H1 (cell line): Measurements from ENCODE around the gene PRDM1. TPM values are rescaled to one million over a fixed set of nuclear protein-coding genes. Genes with fewer than 3 reads are reported as not detected.

ENCODE experiments used
- CTCF ChIA-PET: fragments of 300-600 bp; sonication (Branson Sonifier 250); formaldehyde crosslinking; loops from one replicate; lab custom pipeline; 2021; ENCODE audit not compliant: partially characterized antibody; lab: Charles Lee
- POLR2A ChIA-PET: fragments of 300-600 bp; sonication (Branson Sonifier 250); formaldehyde crosslinking; loops from one replicate; lab custom pipeline; 2021; ENCODE audit warnings: inconsistent platforms; ENCODE audit not compliant: partially characterized antibody; lab: Charles Lee
- DNase-seq, 2 experiments: peaks; one replicate each; pipeline versions ENCODE4 v3.0.0 to v3.0.0-alpha.2; 2010 to 2022; ENCODE audit warnings: low spot score in 2 of 2, low read depth in 1 of 2, mixed read lengths in 1 of 2
- FAIRE-seq: peaks from 2 replicates; lab custom pipeline; 2011; peaks lifted over from hg19 to GRCh38; lab: Jason Lieb, UNC
- H2AFZ ChIP-seq: 2 replicates; pipeline ENCODE4 v1.8.1; 2012; ENCODE audit warnings: low read length, inconsistent platforms
- H2AK5ac ChIP-seq: 2 replicates; pipeline ENCODE4 v1.6.1; 2013; ENCODE audit warnings: low read depth, low read length
- H2BK120ac ChIP-seq: replicated peaks from 2 replicates; pipeline ENCODE3; 2013; ENCODE audit warnings: low read depth, low read length, inconsistent platforms
- H2BK12ac ChIP-seq: 2 replicates; pipeline ENCODE4 v1.6.1; 2013; ENCODE audit warnings: low read depth, low read length
- H2BK15ac ChIP-seq: 2 replicates; pipeline ENCODE4 v1.6.1; 2013; ENCODE audit warnings: low read length
- H2BK20ac ChIP-seq: 2 replicates; pipeline ENCODE4 v1.6.1; 2013; ENCODE audit warnings: low read length
- H2BK5ac ChIP-seq: 2 replicates; pipeline ENCODE4 v1.6.1; 2013; ENCODE audit warnings: low read depth, low read length
- H3K14ac ChIP-seq: 2 replicates; pipeline ENCODE4 v1.6.1; 2013; ENCODE audit warnings: inconsistent platforms; ENCODE audit not compliant: insufficient read length
- H3K18ac ChIP-seq: 2 replicates; pipeline ENCODE4 v1.6.1; 2013; ENCODE audit warnings: low read length; ENCODE audit errors: extremely low read depth
- H3K23ac ChIP-seq: 2 replicates; pipeline ENCODE4 v1.6.1; 2013; ENCODE audit warnings: inconsistent platforms; ENCODE audit not compliant: insufficient read length
- H3K23me2 ChIP-seq: 2 replicates; pipeline ENCODE4 v1.6.1; 2013; ENCODE audit warnings: low read depth, low read length
- H3K27ac ChIP-seq: 2 replicates; pipeline ENCODE4 v1.6.1; 2011; ENCODE audit warnings: low read depth, low read length, inconsistent platforms
- H3K27me3 ChIP-seq, 4 experiments: replicated peaks in 1 of 4; 1 replicate in 1 of 4; 2 replicates in 3 of 4; pipeline versions ENCODE4 v1.6.1 to v1.8.1; 2011 to 2013; ENCODE audit warnings: low read length in 3 of 4, mild to moderate bottlenecking in 3 of 4, inconsistent platforms in 2 of 4, mixed read lengths in 2 of 4, moderate library complexity in 1 of 4; ENCODE audit not compliant: control insufficient read depth in 3 of 4, insufficient read depth in 3 of 4; ENCODE audit errors: extremely low read depth in 1 of 4
- H3K36me3 ChIP-seq, 4 experiments: 2 replicates each; pipeline versions ENCODE4 v1.6.1 to v1.8.1; 2011 to 2013; ENCODE audit warnings: mild to moderate bottlenecking in 4 of 4, low read length in 3 of 4, moderate library complexity in 2 of 4, control low read depth in 1 of 4, inconsistent platforms in 1 of 4; ENCODE audit not compliant: insufficient read depth in 4 of 4, control insufficient read depth in 2 of 4
- H3K4ac ChIP-seq: replicated peaks from 2 replicates; pipeline ENCODE3; 2013; ENCODE audit warnings: low read length, low read depth, mixed read lengths, inconsistent platforms; ENCODE audit not compliant: insufficient read length
- H3K4me1 ChIP-seq, 4 experiments: replicated peaks in 1 of 4; 1 replicate in 1 of 4; 2 replicates in 3 of 4; pipeline versions ENCODE4 v1.6.1 to v1.8.1; 2011 to 2013; ENCODE audit warnings: low read length in 3 of 4, inconsistent platforms in 2 of 4, mixed read lengths in 1 of 4; ENCODE audit not compliant: insufficient read depth in 4 of 4, control insufficient read depth in 3 of 4
- H3K4me2 ChIP-seq, 2 experiments: 2 replicates each; pipeline versions ENCODE4 v1.6.1 to v1.8.1; 2011 to 2013; ENCODE audit warnings: low read depth in 2 of 2, low read length in 2 of 2, control low read depth in 1 of 2, inconsistent platforms in 1 of 2, mild to moderate bottlenecking in 1 of 2; ENCODE audit not compliant: insufficient read depth in 1 of 2
- H3K4me3 ChIP-seq, 4 experiments: fragments of 200-600, 300-600 bp in 1 of 4; sonication (generic), shearing (Covaris generic), sonication (Bioruptor Twin) in 1 of 4; 2 replicates each; pipeline versions ENCODE4 v1.5.1 to v1.8.1; 2011 to 2016; ENCODE audit warnings: low read length in 4 of 4, low read depth in 3 of 4, control low read depth in 2 of 4, inconsistent platforms in 2 of 4, mild to moderate bottlenecking in 2 of 4, mixed read lengths in 1 of 4, moderate library complexity in 1 of 4; ENCODE audit not compliant: insufficient read depth in 2 of 4; ENCODE audit errors: extremely low read depth in 1 of 4
- H3K56ac ChIP-seq: replicated peaks from 2 replicates; pipeline ENCODE3; 2013; ENCODE audit warnings: low read depth, mild to moderate bottlenecking, mixed read lengths, low read length, inconsistent platforms; ENCODE audit not compliant: insufficient read length
- H3K79me1 ChIP-seq: 2 replicates; pipeline ENCODE4 v1.6.1; 2013; ENCODE audit warnings: low read depth, low read length, control low read depth
- H3K79me2 ChIP-seq, 2 experiments: 2 replicates each; pipeline versions ENCODE4 v1.6.1 to v1.8.1; 2012 to 2013; ENCODE audit warnings: low read length in 2 of 2, mild to moderate bottlenecking in 2 of 2, inconsistent platforms in 1 of 2; ENCODE audit not compliant: insufficient read depth in 2 of 2, control insufficient read depth in 1 of 2
- H3K9ac ChIP-seq, 4 experiments: replicated peaks in 1 of 4; 1 replicate in 1 of 4; 2 replicates in 3 of 4; pipeline versions ENCODE4 v1.6.1 to v1.8.1; 2011 to 2013; ENCODE audit warnings: low read depth in 3 of 4, low read length in 3 of 4, control low read depth in 2 of 4, mild to moderate bottlenecking in 2 of 4, moderate library complexity in 2 of 4, inconsistent platforms in 1 of 4; ENCODE audit errors: extremely low read depth in 1 of 4
- H3K9me3 ChIP-seq, 2 experiments: 2 replicates each; pipeline versions ENCODE4 v1.6.1 to v1.8.1; 2012 to 2013; ENCODE audit warnings: mild to moderate bottlenecking in 2 of 2, moderate library complexity in 2 of 2, control low read depth in 1 of 2, inconsistent platforms in 1 of 2, low read depth in 1 of 2, low read length in 1 of 2, mixed read lengths in 1 of 2; ENCODE audit not compliant: insufficient read depth in 2 of 2
- H4K20me1 ChIP-seq, 2 experiments: replicated peaks in 1 of 2; 2 replicates each; pipeline versions ENCODE3 to v1.8.1; 2011 to 2013; ENCODE audit warnings: inconsistent platforms in 2 of 2, low read length in 2 of 2, mild to moderate bottlenecking in 1 of 2; ENCODE audit not compliant: insufficient read depth in 2 of 2, control insufficient read depth in 1 of 2
- H4K5ac ChIP-seq: 2 replicates; pipeline ENCODE4 v1.6.1; 2013; ENCODE audit warnings: low read length, low read depth, mixed read lengths, inconsistent platforms; ENCODE audit not compliant: insufficient read length
- H4K8ac ChIP-seq: 2 replicates; pipeline ENCODE4 v1.8.0; 2013; ENCODE audit warnings: mild to moderate bottlenecking, moderate library complexity, low read length, inconsistent platforms; ENCODE audit not compliant: insufficient read depth; ENCODE audit errors: extremely low read depth
- H4K91ac ChIP-seq: replicated peaks from 2 replicates; pipeline ENCODE3; 2013; ENCODE audit warnings: low read length, mixed read lengths, inconsistent platforms; ENCODE audit not compliant: insufficient read length
- BCL11A ChIP-seq, 2 experiments: IDR thresholded peaks; one replicate each; pipeline ENCODE4 v1.6.1; 2011; ENCODE audit warnings: low read depth in 2 of 2, low read length in 2 of 2, mild to moderate bottlenecking in 2 of 2
- BRCA1 ChIP-seq: IDR thresholded peaks from 2 replicates; pipeline ENCODE4 v1.6.1; 2012; ENCODE audit warnings: low read depth, low read length, improper control_type of control experiment
- EZH2 ChIP-seq: fragments of 200-600 bp; sonication (generic); IDR thresholded peaks from 2 replicates; pipeline ENCODE4 v1.7.1; 2012; ENCODE audit warnings: low read depth, mild to moderate bottlenecking, moderate library complexity, low read length, inconsistent platforms; ENCODE audit not compliant: severe bottlenecking
- KDM1A ChIP-seq: fragments of 200-600, 300-600 bp; sonication (generic); IDR thresholded peaks from 2 replicates; pipeline ENCODE4 v1.7.1; 2016; ENCODE audit warnings: mild to moderate bottlenecking, low read length, borderline replicate concordance
- KDM5A ChIP-seq: fragments of 200-600 bp; IDR thresholded peaks from 2 replicates; pipeline ENCODE4 v1.7.1; 2012; ENCODE audit warnings: mild to moderate bottlenecking, low read length, inconsistent platforms, mixed read lengths
- MAX ChIP-seq: IDR thresholded peaks from 2 replicates; pipeline ENCODE4 v1.6.1; 2012; ENCODE audit warnings: inconsistent platforms
- POLR2A ChIP-seq, 2 experiments: IDR thresholded peaks; 1 replicate in 1 of 2; 2 replicates in 1 of 2; pipeline ENCODE4 v1.6.1; 2011; ENCODE audit warnings: low read depth in 2 of 2, low read length in 2 of 2, mild to moderate bottlenecking in 2 of 2; ENCODE audit errors: control extremely low read depth in 1 of 2
- RBBP5 ChIP-seq: IDR thresholded peaks from 2 replicates; pipeline ENCODE4 v1.7.1; 2012; ENCODE audit warnings: low read depth, mild to moderate bottlenecking, inconsistent platforms, low read length, moderate library complexity, borderline replicate concordance
- RXRA ChIP-seq: IDR thresholded peaks from 2 replicates; pipeline ENCODE4 v1.6.1; 2011; ENCODE audit warnings: low read depth, mild to moderate bottlenecking, low read length, moderate library complexity; ENCODE audit not compliant: insufficient read depth
- SIRT6 ChIP-seq: IDR thresholded peaks from one replicate; pipeline ENCODE4 v1.7.1; 2012; ENCODE audit warnings: low read length, inconsistent platforms
- TCF12 ChIP-seq: IDR thresholded peaks from 2 replicates; pipeline ENCODE4 v1.6.1; 2011; ENCODE audit warnings: low read depth, mild to moderate bottlenecking, low read length
- USF2 ChIP-seq: IDR thresholded peaks from 2 replicates; pipeline ENCODE4 v1.6.1; 2011; ENCODE audit warnings: low read length, improper control_type of control experiment
- YY1 ChIP-seq: IDR thresholded peaks from 2 replicates; pipeline ENCODE4 v1.6.1; 2011; ENCODE audit warnings: low read depth, mild to moderate bottlenecking, low read length
- ZNF274 ChIP-seq: IDR thresholded peaks from 2 replicates; pipeline ENCODE4 v1.7.0; 2012; ENCODE audit warnings: low read length, borderline replicate concordance; ENCODE audit errors: extremely low read depth
- WGBS, 2 experiments: shearing (Covaris generic) in 1 of 2; methylation state at CpG; one replicate each; pipeline versions ENCODE4 v1.1.6 to v1.1.7; 2013 to 2015; ENCODE audit warnings: low lambda C conversion rate in 2 of 2, mixed read lengths in 2 of 2, inconsistent platforms in 1 of 2, low coverage in 1 of 2, missing lambda C conversion rate in 1 of 2; ENCODE audit not compliant: insufficient replicate concordance in 2 of 2, insufficient coverage in 1 of 2, insufficient read length in 1 of 2; ENCODE audit errors: extremely low coverage in 1 of 2, missing lambda C conversion rate in 1 of 2; 5-methylcytosine and 5-hydroxymethylcytosine counted together
- polyA plus RNA-seq, 7 experiments: library from polyadenylated mRNA; depleted of rRNA in 3 of 7; stranded (reverse) in 5 of 7; unstranded in 2 of 7; fragments of >200 nt in 5 of 7; fragments of 200-250 nt in 2 of 7; gene quantifications; 1 replicate in 5 of 7; 2 replicates in 1 of 7; 4 replicates in 1 of 7; pipeline versions ENCODE4 v1.2.1 to v1.2.3, GENCODE V29; 2011 to 2013; ENCODE audit warnings: missing spikeins in 2 of 7, mixed read lengths in 2 of 7
- total RNA-seq: library from RNA; stranded (reverse); fragmentation: NEBNext Ultra II Directional; extraction: Animal tissue kit (Norgen Biotek cat#: 25700); gene quantifications from 2 replicates; pipeline ENCODE4 v1.2.1, GENCODE V29; 2021

Gene PRDM1
- total and polyA plus RNA-seq, 2 of the 8 experiments (the other 6 are each of a cell fraction or from before 2014, with no cell fraction given), result 0.21 to 0.74 TPM

GRCh38 chr6:106070636-106071035 lies 15.5 kb upstream of the PRDM1 start:
- 89% methylated on average over 1 of the region's 1 CpG; no CpG with 5 or more reads in 1 of the 2 experiments for WGBS, 2 experiments
- H3K27me3 ChIP-seq, result no peaks in the 10 kb centered on the region
- H3K4me1 ChIP-seq, result no peaks in the 10 kb centered on the region
- no peak overlapping the region for H2AK5ac ChIP-seq
- H2BK12ac ChIP-seq, result no peak overlapping the region
- no peaks in the 10 kb centered on the region for H3K9me3 ChIP-seq
- no peak overlapping the region for H2AFZ ChIP-seq
- H3K4me3 ChIP-seq, result no peak overlapping the region
- no peaks in the 10 kb centered on the region for H4K20me1 ChIP-seq
- no peak for FAIRE-seq
- H3K9ac ChIP-seq, result no peak overlapping the region
- CTCF ChIA-PET, result no interaction called here
- no peaks in the 10 kb centered on the region for H3K79me2 ChIP-seq
- H3K4me2 ChIP-seq, result no peak overlapping the region
- H3K56ac ChIP-seq, result no peak overlapping the region
- H3K4ac ChIP-seq, result no peak overlapping the region
- H2BK5ac ChIP-seq, result no peak overlapping the region
- H3K79me1 ChIP-seq, result no peaks in the 10 kb centered on the region
- H3K23ac ChIP-seq, result no peak overlapping the region
- POLR2A ChIA-PET, result no interaction called here
- no peak overlapping the region for H4K5ac ChIP-seq
- no peak for DNase-seq
- no peak overlapping the region for H2BK120ac ChIP-seq
- no peaks in the 10 kb centered on the region for H3K36me3 ChIP-seq
- H4K91ac ChIP-seq, result no peak overlapping the region
- H2BK15ac ChIP-seq, result no peak overlapping the region
- H4K8ac ChIP-seq, result no peak overlapping the region
- no peak overlapping the region for H3K27ac ChIP-seq
- H3K14ac ChIP-seq, result no peak overlapping the region
- H3K23me2 ChIP-seq, result no peaks in the 10 kb centered on the region
- no peak overlapping the region for H3K18ac ChIP-seq
- H2BK20ac ChIP-seq, result no peak overlapping the region
- TF ChIP-seq EZH2 (no peak), RBBP5 (no peak), USF2 (no peak), YY1 (no peak), KDM5A (no peak), BCL11A (IDR thresholded peaks at IDR 0.05; ENCODE audit: low read depth in 2 of 2, low read length in 2 of 2) (no peak), BRCA1 (no peak), MAX (no peak), RXRA (no peak), KDM1A (no peak), SIRT6 (no peak), TCF12 (no peak), POLR2A (IDR thresholded peaks at IDR 0.05; ENCODE audit: control extremely low read depth in 1 of 2, low read depth in 2 of 2, low read length in 2 of 2) (no peak), ZNF274 (no peak)
